AG04449 (cell line): ENCODE measurements around the gene KLRD1.

ENCODE experiments used
- CTCF ChIA-PET: fragments of 350-600 bp; formaldehyde crosslinking; extraction: SDS; loops from one replicate; lab custom pipeline; 2021; ENCODE audit warnings: antibody characterized with exemption; lab: Yijun Ruan, JAX
- POLR2A ChIA-PET: fragments of 400-600, 350-600 bp; formaldehyde crosslinking; extraction: SDS; loops from one replicate; lab custom pipeline; 2020; ENCODE audit warnings: antibody characterized with exemption, inconsistent platforms; lab: Yijun Ruan, JAX
- DNase-seq: peaks from one replicate; pipeline ENCODE4 v3.0.0-alpha.2; 2010; ENCODE audit warnings: low read depth, low spot score
- H3K4me3 ChIP-seq: 2 replicates; pipeline ENCODE4 v1.5.1; 2011; ENCODE audit warnings: low read depth, mild to moderate bottlenecking, control low read depth, low read length
- TF ChIP-seq, protein P1 (sequence below): IDR thresholded peaks from one replicate; pipeline ENCODE4 v1.5.1; 2011; ENCODE audit warnings: mild to moderate bottlenecking, moderate library complexity, low read length, control low read depth, inconsistent platforms; ENCODE audit not compliant: insufficient read depth; ENCODE audit errors: missing control alignments

The KLRD1 gene

DNA sequence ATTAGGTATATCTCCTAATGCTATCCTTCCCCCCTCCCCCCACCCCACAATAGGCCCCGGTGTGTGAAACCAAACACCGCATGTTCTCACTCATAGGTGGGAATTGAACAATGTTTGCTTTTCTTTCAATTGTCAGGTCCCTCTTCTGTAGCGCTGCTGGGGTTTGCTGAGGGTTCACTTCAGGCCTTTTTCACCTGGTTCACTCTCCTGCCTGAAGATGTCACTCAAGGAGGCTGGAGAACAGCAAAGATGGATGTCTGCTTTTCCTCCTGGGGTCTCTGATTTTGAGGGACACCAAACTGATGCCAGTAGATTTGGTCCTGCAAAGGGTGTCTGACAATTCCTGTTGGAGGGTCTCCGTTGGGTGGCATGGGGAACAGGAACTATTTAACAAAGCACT is 46.4 kb downstream of the KLRD1 start:
- no peak overlapping the region for H3K4me3 ChIP-seq
- TF ChIP-seq, protein P1, sequence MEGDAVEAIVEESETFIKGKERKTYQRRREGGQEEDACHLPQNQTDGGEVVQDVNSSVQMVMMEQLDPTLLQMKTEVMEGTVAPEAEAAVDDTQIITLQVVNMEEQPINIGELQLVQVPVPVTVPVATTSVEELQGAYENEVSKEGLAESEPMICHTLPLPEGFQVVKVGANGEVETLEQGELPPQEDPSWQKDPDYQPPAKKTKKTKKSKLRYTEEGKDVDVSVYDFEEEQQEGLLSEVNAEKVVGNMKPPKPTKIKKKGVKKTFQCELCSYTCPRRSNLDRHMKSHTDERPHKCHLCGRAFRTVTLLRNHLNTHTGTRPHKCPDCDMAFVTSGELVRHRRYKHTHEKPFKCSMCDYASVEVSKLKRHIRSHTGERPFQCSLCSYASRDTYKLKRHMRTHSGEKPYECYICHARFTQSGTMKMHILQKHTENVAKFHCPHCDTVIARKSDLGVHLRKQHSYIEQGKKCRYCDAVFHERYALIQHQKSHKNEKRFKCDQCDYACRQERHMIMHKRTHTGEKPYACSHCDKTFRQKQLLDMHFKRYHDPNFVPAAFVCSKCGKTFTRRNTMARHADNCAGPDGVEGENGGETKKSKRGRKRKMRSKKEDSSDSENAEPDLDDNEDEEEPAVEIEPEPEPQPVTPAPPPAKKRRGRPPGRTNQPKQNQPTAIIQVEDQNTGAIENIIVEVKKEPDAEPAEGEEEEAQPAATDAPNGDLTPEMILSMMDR = no peak
- ChIA-PET CTCF (no interaction called here), POLR2A (no interaction called here)
- no peak for DNase-seq

DNA sequence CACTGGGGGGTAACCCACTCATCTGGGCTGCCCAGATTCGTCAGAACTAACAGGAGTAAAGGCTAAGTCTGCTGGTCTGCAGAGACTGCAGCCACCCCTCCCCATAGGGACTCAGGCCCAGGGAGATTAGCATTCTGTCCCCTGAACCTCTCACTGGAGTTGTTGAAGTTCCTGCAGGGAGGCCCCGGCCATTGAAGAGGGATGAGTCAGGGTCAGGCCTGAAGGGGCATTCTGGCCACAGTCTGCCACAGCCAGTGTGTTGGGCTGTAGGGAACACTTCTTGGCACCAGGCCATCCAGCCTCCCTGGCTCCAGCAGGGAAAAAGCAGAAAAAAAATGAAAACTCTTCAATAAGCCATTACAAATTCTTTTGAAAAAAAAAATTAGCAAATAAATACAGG is 46.8 kb downstream of the KLRD1 start:
- no peak for DNase-seq
- ChIA-PET POLR2A (no interaction called here), CTCF (no interaction called here)
- TF ChIP-seq, protein P1 = no peak
- H3K4me3 ChIP-seq = no peak overlapping the region

- ChIA-PET POLR2A (interaction anchor here (0.7 kb wide), 1 partner anchor 18 kb away, joined by 3 read pairs; no protein-coding TSS in a partner anchor), CTCF (no interaction called here)
- no peak overlapping the region for H3K4me3 ChIP-seq
Observed at GRCh38 chr12:10358131-10358530, 50.5 kb downstream of the KLRD1 start.

DNA sequence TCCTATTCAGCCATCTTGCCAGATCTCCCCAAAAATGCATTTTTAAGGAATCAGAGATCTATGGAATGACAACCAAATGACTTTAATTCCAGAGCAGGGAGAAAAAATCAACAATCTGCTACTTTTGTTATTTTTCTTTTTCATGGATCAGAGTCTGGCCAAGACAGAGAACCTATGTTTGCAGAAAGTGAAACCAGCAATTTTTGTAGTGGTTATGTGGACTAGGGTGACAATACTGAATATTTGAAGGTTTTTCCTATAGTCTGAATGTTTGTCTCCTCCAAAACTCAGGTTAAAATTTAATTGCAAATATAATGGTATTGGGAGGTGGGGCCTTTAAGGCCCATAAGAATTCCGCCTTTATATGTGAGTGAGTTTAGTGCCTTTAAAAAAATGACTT is 51.3 kb downstream of the KLRD1 start:
- ChIA-PET POLR2A (no interaction called here), CTCF (no interaction called here)
- TF ChIP-seq, protein P1 = no peak
- no peak for DNase-seq
- no peak overlapping the region for H3K4me3 ChIP-seq

More at GRCh38 chr12:10358131-10358530, 50.5 kb downstream of the KLRD1 start:
- TF ChIP-seq, protein P1 = no peak
- DNase-seq = no peak

- no peak overlapping the region for H3K4me3 ChIP-seq
- TF ChIP-seq, protein P1 = no peak
- CTCF ChIA-PET = interaction anchor here (1.0 kb wide), 1 partner anchor 125 kb away, joined by 3 read pairs; no protein-coding TSS in a partner anchor
- POLR2A ChIA-PET = no interaction called here
- no peak for DNase-seq
Observed at GRCh38 chr12:10361084-10361483, 53.4 kb downstream of the KLRD1 start.

GRCh38 chr12:10361622-10362021 is 54.0 kb downstream of the KLRD1 start:
- POLR2A ChIA-PET = no interaction called here
- TF ChIP-seq, protein P1 = no peak
- CTCF ChIA-PET = interaction anchor here (1.0 kb wide), 1 partner anchor 125 kb away, joined by 3 read pairs; no protein-coding TSS in a partner anchor
- H3K4me3 ChIP-seq = no peak overlapping the region
- no peak for DNase-seq
